ENCODE results near the gene SMG6.

SMG6 gene

DNA sequence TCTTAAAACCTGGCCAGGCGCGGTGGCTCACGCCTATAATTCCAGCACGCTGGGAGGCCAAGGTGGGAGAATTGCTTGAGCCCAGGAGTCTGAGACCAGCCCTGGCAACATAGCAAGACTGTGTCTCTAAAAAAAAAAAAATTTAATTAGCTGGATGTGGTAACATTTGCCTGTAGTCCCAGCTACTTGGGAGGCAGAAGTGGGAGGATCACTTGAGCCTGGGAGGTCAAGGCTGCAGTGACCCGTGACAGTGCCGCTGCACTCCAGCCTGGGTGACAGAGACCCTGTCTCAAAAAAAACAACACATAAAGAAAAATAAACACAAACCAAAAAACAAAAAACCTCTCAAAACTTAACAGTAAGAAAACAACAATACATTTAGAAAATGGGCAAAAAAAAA is 106.3 kb downstream of the SMG6 start:
- no peak for DNase-seq

GRCh38 chr17:2195729-2196128 is 107.9 kb downstream of the SMG6 start:
- DNase-seq, result no peak

DNA sequence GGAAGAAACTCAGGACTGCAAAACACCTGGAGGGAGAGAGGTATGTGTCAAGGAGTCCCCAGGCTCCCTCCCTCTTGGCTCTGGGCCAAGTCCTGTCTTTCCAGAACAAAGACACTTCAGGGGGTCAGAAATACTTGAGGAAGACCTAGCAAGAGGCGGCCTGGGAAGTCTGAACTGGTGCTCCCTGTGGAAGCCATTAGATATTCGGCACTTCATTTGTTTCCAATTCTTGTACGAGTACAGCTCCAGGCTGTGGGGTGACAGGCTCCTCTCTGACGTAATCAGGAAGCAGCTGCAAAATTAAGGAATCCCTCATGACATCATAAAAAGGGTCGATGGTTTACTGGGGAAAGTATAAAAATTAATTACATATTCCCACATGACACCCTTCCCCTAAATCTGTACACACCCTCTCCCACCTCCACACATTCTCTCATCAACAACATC is 108.7 kb downstream of the SMG6 start:
- DNase-seq, result no peak

- no peak for DNase-seq
These were observed 111.1 kb downstream of the SMG6 start for GRCh38 chr17:2192367-2193057.

DNA sequence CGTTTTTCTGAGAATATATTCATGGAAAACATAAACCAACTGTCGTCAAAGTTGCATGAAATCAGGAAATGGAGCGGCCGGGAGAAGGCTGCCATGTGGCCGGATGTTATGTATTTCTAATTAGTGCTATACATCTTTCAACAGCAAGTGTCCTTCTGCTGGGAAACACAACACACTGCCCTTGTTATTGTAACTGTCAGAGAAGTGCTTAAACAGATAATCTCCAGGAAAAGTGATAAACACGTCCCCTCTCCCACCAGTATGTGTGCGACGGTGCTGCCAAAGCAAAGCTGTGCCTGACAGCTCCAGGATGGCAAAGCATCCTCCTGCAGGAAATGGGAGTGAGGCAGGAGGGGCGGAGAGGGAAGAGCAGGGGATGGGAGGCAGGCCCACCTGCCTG is 111.8 kb downstream of the SMG6 start:
- DNase-seq, result no peak

- DNase-seq, result no peak
These were observed 112.4 kb downstream of the SMG6 start for GRCh38 chr17:2191227-2191626.

DNA sequence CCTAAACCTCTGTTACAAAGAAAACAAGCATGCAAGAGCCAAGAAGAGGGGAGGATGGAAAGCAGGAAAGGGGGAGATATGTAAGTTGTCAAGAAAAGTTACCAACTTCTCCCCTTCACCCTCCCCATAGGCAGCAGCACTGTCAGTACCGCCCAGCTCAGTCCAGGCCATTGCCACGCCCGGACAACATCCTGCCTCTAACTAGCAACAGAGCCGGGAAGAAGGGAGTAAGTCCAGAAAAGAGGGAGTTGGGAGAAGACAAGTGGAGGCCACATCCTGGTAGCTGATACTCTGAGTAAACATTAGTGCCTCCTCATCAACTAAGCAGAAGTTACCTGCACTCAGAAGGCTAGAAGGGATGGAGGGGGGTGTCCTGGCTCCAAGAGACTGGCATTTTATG is 113.6 kb downstream of the SMG6 start:
- DNase-seq, result no peak

DNA sequence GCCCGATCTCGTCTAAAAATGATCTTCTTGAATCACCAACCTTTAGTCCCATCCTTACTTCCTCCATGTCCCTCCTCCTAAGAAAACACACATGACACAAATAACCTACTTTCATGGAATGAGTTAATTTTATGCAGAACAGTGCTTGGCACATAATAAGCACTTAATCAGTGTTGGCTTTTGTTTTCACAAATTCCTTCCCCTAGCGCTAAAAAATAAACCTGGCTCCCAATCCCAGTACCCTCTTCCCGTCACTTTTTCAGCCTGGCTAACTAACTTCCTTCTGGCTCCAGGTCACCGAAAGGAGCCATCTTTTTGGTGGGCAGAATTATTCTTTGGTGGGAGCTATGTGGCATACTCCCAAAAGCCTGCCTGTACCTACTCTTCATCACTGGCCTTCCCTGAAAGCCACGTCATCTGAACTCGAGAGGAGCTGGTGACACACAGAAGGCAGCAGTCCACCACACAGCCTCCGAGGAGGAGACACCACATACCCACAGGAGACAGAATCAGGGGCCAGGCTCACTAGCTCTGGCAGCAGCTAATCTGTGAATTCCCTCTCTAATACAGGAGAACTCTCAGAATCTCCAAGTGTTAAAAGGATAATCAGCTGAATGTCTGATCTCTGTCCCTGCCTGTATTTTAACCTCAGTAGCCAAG is 114.5 kb downstream of the SMG6 start:
- DNase-seq, result no peak

GRCh38 chr17:2187758-2188157 is 115.8 kb downstream of the SMG6 start:
- DNase-seq, result no peak

GRCh38 chr17:2186937-2187336 is 116.6 kb downstream of the SMG6 start:
- no peak for DNase-seq

- no peak for DNase-seq
These were observed 118.3 kb downstream of the SMG6 start for GRCh38 chr17:2184993-2185931.

- no peak for DNase-seq
These were observed 120.2 kb downstream of the SMG6 start for GRCh38 chr17:2183346-2183745.

DNA sequence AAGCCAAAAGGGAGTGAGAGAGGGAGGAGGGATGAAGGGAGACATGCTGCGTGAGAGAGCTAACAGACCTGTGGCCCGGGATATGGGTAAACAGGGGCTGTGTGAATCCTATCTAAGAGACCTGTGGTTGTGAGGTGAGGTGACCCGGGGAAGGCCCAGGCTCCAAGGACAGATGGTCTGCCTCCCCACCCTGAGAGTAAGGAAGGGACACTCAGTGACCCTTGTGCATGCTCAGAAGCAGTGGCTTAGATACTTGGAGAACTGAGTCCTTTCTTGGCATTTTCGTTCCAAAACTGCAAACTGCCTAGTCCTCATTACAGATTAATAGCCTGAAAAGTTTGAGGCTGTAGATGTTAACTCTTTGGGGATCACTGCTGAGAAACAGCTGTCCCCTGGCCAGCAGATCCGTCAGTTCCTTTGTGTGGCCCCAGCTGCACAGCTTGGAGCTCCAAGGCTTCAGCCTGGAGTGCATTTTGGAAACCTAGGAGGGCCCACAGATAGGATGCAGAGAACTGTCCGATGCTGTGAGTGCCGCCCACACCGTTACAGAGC is 121.6 kb downstream of the SMG6 start:
- DNase-seq, result no peak

DNA sequence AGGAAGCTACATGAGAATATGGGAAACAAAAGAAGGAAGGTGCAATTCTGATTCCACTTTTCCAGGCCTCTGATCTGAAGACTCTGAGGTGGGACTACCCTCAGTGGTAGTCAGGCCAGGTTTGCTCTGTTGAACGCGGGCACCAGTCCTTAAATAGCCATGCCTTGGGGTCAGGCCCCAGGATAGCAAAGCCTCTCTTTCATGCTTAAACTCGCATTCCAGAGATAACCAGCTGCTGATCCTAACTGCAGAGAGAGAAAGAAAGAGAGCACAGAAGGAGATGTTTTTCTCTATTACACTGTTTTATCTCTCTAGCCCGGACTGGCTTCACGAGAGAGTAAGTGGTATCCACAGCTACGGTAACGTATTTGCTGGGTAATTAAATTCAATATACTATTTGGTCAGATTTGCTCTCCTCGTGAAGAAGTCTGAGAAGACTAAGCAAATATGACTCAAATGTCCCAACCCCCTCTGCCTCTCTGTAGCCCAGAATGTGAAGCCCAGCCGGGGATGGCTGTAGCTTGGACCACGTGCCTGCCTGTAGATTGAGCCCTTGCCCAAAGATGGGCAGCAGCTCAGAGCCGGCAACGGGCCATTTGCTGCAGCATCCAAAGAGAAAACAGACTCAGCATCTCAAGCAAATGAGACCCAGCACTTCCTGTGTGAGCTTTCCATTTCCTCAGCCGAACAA is 122.2 kb downstream of the SMG6 start:
- DNase-seq, result no peak

DNA sequence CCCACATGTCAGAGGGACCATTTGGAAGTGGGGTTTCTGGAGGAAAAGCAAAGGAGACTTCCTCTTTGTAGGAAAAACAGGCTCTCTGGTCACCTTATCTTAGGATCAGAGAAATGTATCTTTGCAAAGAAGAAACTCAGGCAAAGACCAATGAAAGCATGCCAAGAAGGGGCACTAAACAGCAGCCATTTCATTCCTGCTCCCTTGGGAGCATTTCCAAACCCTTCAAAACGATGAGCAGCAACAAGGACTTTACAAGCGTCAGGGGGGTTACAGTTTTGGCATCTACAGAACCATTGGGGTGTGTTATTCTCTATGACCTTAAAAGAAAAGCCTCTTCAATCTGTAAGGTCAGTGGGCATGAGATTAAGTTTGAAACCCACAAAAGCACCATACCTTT is 122.8 kb downstream of the SMG6 start:
- DNase-seq, result no peak

DNA sequence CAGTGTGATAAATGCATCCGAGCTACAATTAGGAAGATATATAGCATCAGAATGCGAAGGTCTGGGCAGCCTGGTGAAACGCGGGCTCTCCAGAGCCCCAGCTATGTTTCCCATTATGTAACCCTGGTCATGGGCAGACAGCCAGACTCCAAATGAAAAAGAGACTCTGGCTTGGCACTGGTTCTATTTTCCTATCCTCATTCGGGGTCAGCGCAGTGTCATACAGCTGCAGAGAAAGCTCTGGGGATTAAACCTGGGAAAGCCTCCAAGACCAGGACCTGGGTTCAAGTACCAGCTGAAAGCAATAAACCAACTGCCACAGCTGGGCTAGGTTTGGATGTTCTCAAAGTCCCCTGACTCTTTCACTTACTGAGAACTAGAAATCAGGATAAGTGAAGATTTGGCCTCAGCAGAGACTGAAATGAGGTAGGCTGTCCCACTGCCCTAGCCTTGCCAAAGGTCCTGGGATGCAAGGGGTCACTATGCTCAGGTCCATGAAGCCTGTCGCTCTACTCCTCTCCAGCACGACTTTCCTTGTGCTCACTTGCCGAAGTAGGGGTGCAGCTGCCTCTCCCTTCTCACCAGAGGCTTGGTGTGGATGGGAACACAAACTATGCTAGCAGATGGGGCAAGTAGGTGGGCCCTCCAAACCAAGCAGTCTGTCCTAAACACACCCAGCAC is 123.8 kb downstream of the SMG6 start:
- peak; percentile 28 for DNase-seq

- DNase-seq, result no peak
These were observed 124.6 kb downstream of the SMG6 start for GRCh38 chr17:2178798-2179501.

- no peak for DNase-seq
These were observed 126.3 kb downstream of the SMG6 start for GRCh38 chr17:2177235-2177811.

GRCh38 chr17:2176499-2177169 is 127.0 kb downstream of the SMG6 start:
- peak; percentile 11 for DNase-seq

DNA sequence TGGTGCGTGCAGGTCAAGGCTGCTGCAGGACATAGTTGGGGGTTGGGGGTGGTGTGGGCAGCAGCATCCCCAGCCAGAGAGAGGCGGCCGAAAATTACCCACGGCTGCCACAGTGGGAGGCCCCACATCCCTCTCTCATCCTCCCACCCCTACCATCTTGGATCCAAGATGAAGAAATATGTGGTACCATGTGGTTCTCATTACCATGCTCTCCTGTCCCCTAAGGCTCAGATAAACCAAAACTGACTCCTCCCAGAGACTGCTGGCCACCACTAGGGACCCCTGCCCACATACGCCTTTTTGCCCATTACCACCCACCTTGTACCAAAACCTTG is 128.3 kb downstream of the SMG6 start:
- no peak for DNase-seq
